ENCODE measurements around the gene RERE.

The RERE gene

DNA sequence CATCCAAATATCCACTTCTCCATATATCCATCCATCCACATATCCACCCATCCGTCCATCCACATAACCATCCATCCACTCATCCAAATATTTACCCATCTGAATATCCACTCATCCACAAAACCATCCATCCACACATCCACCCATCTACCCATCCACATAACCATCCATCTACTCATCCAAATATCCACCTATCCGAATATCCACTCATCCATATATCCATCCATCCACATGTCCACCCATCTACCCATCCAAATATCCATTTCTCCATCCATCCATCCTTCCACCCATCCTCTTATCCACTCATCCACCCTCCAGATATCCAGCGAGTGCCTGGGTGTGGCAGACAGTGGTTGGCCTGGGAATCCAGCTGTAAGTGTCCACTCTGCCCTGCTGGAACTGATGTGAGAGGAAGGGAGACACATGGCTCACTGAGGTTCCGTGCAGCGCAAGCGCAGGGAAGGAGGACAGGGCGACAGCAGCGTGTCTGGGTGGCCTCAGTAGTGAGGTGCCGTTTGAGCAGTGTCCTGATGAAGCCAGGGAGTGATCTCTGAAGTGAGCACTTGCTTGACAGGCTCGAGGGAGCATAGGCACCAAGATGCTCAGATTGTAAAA lies 472.4 kb downstream of the RERE start:
- no peak overlapping the region for H3K4me3 ChIP-seq (ENCODE audit: insufficient read depth, low read depth, low read length, poor library complexity, severe bottlenecking)
- no peak for DNase-seq
- H3K4me1 ChIP-seq (ENCODE audit: control insufficient read depth, insufficient read depth, low read length, poor library complexity, severe bottlenecking): no peaks in the 10 kb centered on the region
- no peak overlapping the region for H3K27ac ChIP-seq (ENCODE audit: insufficient read depth, low read length, poor library complexity, severe bottlenecking)
- H3K27me3 ChIP-seq (replicated peaks; ENCODE audit: control insufficient read depth, insufficient read depth, low read length, poor library complexity, severe bottlenecking): no peaks in the 10 kb centered on the region
- no peaks in the 10 kb centered on the region for H3K9me3 ChIP-seq (ENCODE audit: control insufficient read depth, low read length)
- H3K36me3 ChIP-seq (ENCODE audit: control insufficient read depth, insufficient read depth, low read length): no peaks in the 10 kb centered on the region

DNA sequence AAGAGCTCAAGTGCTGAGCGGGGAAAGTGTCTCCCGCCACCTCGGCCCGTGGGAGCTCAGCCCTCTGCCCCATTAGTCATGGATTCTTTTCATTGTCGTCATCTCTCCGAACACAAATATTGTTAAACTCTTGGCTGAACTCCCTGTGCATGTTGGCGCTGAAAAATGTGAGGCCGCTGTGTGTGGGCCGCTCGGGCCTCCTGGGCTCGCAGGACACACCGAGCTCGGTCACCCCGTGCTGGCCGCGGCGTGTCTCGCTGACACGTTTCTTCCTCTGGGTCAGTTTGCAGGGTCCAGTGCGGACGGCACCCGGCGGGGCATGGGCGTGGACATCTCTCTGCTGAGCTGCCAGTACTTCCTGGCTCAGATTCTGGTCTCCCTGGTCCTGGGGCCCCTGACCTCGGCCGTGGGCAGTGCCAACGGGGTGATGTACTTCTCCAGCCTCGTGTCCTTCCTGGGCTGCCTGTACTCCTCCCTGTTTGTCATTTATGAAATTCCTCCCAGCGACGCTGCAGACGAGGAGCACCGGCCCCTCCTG lies 473.9 kb downstream of the RERE start:
- DNase-seq: no peak
- no peak overlapping the region for H3K4me3 ChIP-seq (ENCODE audit: insufficient read depth, low read depth, low read length, poor library complexity, severe bottlenecking)
- no peak overlapping the region for H3K27ac ChIP-seq (ENCODE audit: insufficient read depth, low read length, poor library complexity, severe bottlenecking)

GRCh38 chr1:8343044-8343443 lies 474.4 kb downstream of the RERE start:
- DNase-seq: no peak
- no peaks in the 10 kb centered on the region for H3K9me3 ChIP-seq (ENCODE audit: control insufficient read depth, low read length)
- no peak overlapping the region for H3K27ac ChIP-seq (ENCODE audit: insufficient read depth, low read length, poor library complexity, severe bottlenecking)
- no peaks in the 10 kb centered on the region for H3K4me1 ChIP-seq (ENCODE audit: control insufficient read depth, insufficient read depth, low read length, poor library complexity, severe bottlenecking)
- no peaks in the 10 kb centered on the region for H3K36me3 ChIP-seq (ENCODE audit: control insufficient read depth, insufficient read depth, low read length)
- no peak overlapping the region for H3K4me3 ChIP-seq (ENCODE audit: insufficient read depth, low read depth, low read length, poor library complexity, severe bottlenecking)
- H3K27me3 ChIP-seq (replicated peaks; ENCODE audit: control insufficient read depth, insufficient read depth, low read length, poor library complexity, severe bottlenecking): no peaks in the 10 kb centered on the region

More for the DNA sequence above, 473.9 kb downstream of the RERE start:
- H3K36me3 ChIP-seq (ENCODE audit: control insufficient read depth, insufficient read depth, low read length): no peaks in the 10 kb centered on the region
- no peaks in the 10 kb centered on the region for H3K4me1 ChIP-seq (ENCODE audit: control insufficient read depth, insufficient read depth, low read length, poor library complexity, severe bottlenecking)
- H3K27me3 ChIP-seq (replicated peaks; ENCODE audit: control insufficient read depth, insufficient read depth, low read length, poor library complexity, severe bottlenecking): no peaks in the 10 kb centered on the region
- H3K9me3 ChIP-seq (ENCODE audit: control insufficient read depth, low read length): no peaks in the 10 kb centered on the region

GRCh38 chr1:8342325-8342724 lies 475.1 kb downstream of the RERE start:
- no peak for DNase-seq
- H3K4me3 ChIP-seq (ENCODE audit: insufficient read depth, low read depth, low read length, poor library complexity, severe bottlenecking): no peak overlapping the region
- H3K27me3 ChIP-seq (replicated peaks; ENCODE audit: control insufficient read depth, insufficient read depth, low read length, poor library complexity, severe bottlenecking): no peaks in the 10 kb centered on the region
- H3K9me3 ChIP-seq (ENCODE audit: control insufficient read depth, low read length): no peaks in the 10 kb centered on the region
- no peak overlapping the region for H3K27ac ChIP-seq (ENCODE audit: insufficient read depth, low read length, poor library complexity, severe bottlenecking)
- H3K4me1 ChIP-seq (ENCODE audit: control insufficient read depth, insufficient read depth, low read length, poor library complexity, severe bottlenecking): no peaks in the 10 kb centered on the region
- H3K36me3 ChIP-seq (ENCODE audit: control insufficient read depth, insufficient read depth, low read length): no peaks in the 10 kb centered on the region

GRCh38 chr1:8340448-8340847 lies 477.0 kb downstream of the RERE start:
- H3K27ac ChIP-seq (ENCODE audit: insufficient read depth, low read length, poor library complexity, severe bottlenecking): no peak overlapping the region
- no peaks in the 10 kb centered on the region for H3K4me1 ChIP-seq (ENCODE audit: control insufficient read depth, insufficient read depth, low read length, poor library complexity, severe bottlenecking)
- no peak overlapping the region for H3K4me3 ChIP-seq (ENCODE audit: insufficient read depth, low read depth, low read length, poor library complexity, severe bottlenecking)
- DNase-seq: no peak
- H3K27me3 ChIP-seq (replicated peaks; ENCODE audit: control insufficient read depth, insufficient read depth, low read length, poor library complexity, severe bottlenecking): no peaks in the 10 kb centered on the region
- no peaks in the 10 kb centered on the region for H3K9me3 ChIP-seq (ENCODE audit: control insufficient read depth, low read length)
- H3K36me3 ChIP-seq (ENCODE audit: control insufficient read depth, insufficient read depth, low read length): no peaks in the 10 kb centered on the region

DNA sequence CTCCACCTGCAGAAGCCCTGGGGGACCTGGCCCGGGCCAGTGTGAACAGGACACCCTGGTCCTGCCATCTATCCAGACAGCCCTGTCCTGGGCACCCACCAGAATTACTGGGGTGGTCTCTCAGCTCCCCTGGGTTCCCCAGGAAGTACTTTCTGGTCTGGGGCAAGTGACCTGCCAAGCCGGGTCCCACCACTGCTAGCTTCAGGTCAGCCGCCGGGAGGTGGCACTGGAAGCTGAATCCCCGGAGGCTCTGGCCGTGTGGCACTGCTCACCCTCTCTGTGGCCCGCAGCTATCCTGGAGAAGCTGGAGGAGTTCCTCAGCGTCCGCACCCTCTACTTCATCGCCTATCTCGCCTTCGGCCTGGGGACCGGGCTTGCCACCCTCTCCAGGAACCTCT lies 478.2 kb downstream of the RERE start:
- H3K4me1 ChIP-seq (ENCODE audit: control insufficient read depth, insufficient read depth, low read length, poor library complexity, severe bottlenecking): no peaks in the 10 kb centered on the region
- DNase-seq: no peak
- H3K4me3 ChIP-seq (ENCODE audit: insufficient read depth, low read depth, low read length, poor library complexity, severe bottlenecking): no peak overlapping the region
- H3K27me3 ChIP-seq (replicated peaks; ENCODE audit: control insufficient read depth, insufficient read depth, low read length, poor library complexity, severe bottlenecking): no peaks in the 10 kb centered on the region
- H3K27ac ChIP-seq (ENCODE audit: insufficient read depth, low read length, poor library complexity, severe bottlenecking): no peak overlapping the region
- H3K9me3 ChIP-seq (ENCODE audit: control insufficient read depth, low read length): no peaks in the 10 kb centered on the region
- H3K36me3 ChIP-seq (ENCODE audit: control insufficient read depth, insufficient read depth, low read length): no peaks in the 10 kb centered on the region

- H3K36me3 ChIP-seq (ENCODE audit: control insufficient read depth, insufficient read depth, low read length): no peaks in the 10 kb centered on the region
- H3K4me1 ChIP-seq (ENCODE audit: control insufficient read depth, insufficient read depth, low read length, poor library complexity, severe bottlenecking): no peaks in the 10 kb centered on the region
- H3K27me3 ChIP-seq (replicated peaks; ENCODE audit: control insufficient read depth, insufficient read depth, low read length, poor library complexity, severe bottlenecking): no peaks in the 10 kb centered on the region
- H3K4me3 ChIP-seq (ENCODE audit: insufficient read depth, low read depth, low read length, poor library complexity, severe bottlenecking): no peak overlapping the region
- no peak for DNase-seq
- no peaks in the 10 kb centered on the region for H3K9me3 ChIP-seq (ENCODE audit: control insufficient read depth, low read length)
- no peak overlapping the region for H3K27ac ChIP-seq (ENCODE audit: insufficient read depth, low read length, poor library complexity, severe bottlenecking)
Measured at GRCh38 chr1:8338526-8339202, 478.8 kb downstream of the RERE start.

DNA sequence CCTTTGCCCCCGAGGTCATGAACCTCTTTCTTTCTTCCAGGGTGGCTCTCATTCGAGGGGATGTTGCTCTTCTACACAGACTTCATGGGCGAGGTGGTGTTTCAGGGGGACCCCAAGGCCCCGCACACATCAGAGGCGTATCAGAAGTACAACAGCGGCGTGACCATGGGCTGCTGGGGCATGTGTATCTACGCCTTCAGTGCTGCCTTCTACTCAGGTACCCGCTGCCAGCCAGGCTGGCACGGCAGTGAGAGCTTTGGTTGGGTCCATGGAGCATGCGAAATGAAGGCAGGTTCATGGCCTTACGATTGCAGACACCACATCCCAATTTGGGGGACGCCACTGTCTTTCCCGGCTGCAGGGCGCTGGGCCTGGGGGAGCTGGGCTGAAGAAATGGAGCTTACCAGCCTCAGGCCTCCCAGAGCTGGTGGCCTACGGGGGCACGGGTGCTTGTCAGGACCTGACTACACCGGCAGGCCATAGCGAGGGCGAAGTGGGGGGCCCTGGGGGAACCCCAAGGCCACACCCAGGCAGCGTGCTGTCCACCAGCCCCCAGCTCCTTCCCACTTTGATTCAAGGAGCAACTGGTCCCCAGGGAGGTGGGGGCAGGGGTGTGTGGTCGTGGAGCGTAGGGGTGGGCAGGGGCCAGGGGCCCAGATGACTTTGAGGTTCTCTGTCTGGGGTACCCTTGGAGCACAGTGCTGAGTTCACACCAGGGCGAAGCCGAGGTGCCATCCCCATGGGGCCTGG lies 479.5 kb downstream of the RERE start:
- Histone ChIP-seq H3K4me3 (ENCODE audit: insufficient read depth, low read depth, low read length, poor library complexity, severe bottlenecking) (no peak overlapping the region), H3K27me3 (replicated peaks; ENCODE audit: control insufficient read depth, insufficient read depth, low read length, poor library complexity, severe bottlenecking) (no peaks in the 10 kb centered on the region), H3K36me3 (ENCODE audit: control insufficient read depth, insufficient read depth, low read length) (no peaks in the 10 kb centered on the region), H3K4me1 (ENCODE audit: control insufficient read depth, insufficient read depth, low read length, poor library complexity, severe bottlenecking) (no peaks in the 10 kb centered on the region), H3K27ac (ENCODE audit: insufficient read depth, low read length, poor library complexity, severe bottlenecking) (no peak overlapping the region), H3K9me3 (ENCODE audit: control insufficient read depth, low read length) (no peaks in the 10 kb centered on the region)
- no peak for DNase-seq

- Histone ChIP-seq H3K9me3 (ENCODE audit: control insufficient read depth, low read length) (no peaks in the 10 kb centered on the region), H3K4me3 (ENCODE audit: insufficient read depth, low read depth, low read length, poor library complexity, severe bottlenecking) (no peak overlapping the region), H3K36me3 (ENCODE audit: control insufficient read depth, insufficient read depth, low read length) (no peaks in the 10 kb centered on the region), H3K4me1 (ENCODE audit: control insufficient read depth, insufficient read depth, low read length, poor library complexity, severe bottlenecking) (no peaks in the 10 kb centered on the region), H3K27ac (ENCODE audit: insufficient read depth, low read length, poor library complexity, severe bottlenecking) (no peak overlapping the region), H3K27me3 (replicated peaks; ENCODE audit: control insufficient read depth, insufficient read depth, low read length, poor library complexity, severe bottlenecking) (no peaks in the 10 kb centered on the region)
- DNase-seq: no peak
Measured at GRCh38 chr1:8335246-8335645, 482.2 kb downstream of the RERE start.

Data from effector memory CD4-positive, alpha-beta T cell (primary cell).